Ascending aorta (tissue), 2 donors: ENCODE measurements around the gene ADRB2. TPM values are rescaled to one million over a fixed set of nuclear protein-coding genes. Genes with fewer than 3 reads are reported as not detected.

ENCODE experiments used
- DNase-seq, 2 donors: peaks; one replicate each; pipeline ENCODE4 v3.0.0-alpha.2; 2019; ENCODE audit warnings: low spot score in 2 of 2
- H3K27ac ChIP-seq, 2 donors: fragments of 200-600 bp; sonication (generic); one replicate each; pipeline ENCODE4 v1.5.1; 2016 to 2017; ENCODE audit warnings: mild to moderate bottlenecking in 1 of 2
- H3K27me3 ChIP-seq: fragments of 200-600 bp; sonication (generic); one replicate; pipeline ENCODE4 v1.5.1; 2017
- H3K36me3 ChIP-seq, 2 donors: fragments of 200-600 bp; sonication (generic); one replicate each; pipeline ENCODE4 v1.5.1; 2016
- H3K4me1 ChIP-seq, 2 donors: fragments of 200-600 bp; sonication (generic); one replicate each; pipeline ENCODE4 v1.5.1; 2016 to 2017; ENCODE audit warnings: mild to moderate bottlenecking in 1 of 2
- H3K4me3 ChIP-seq, 2 donors: fragments of 200-600 bp; sonication (generic); one replicate each; pipeline ENCODE4 v1.5.1; 2016 to 2017; ENCODE audit warnings: mild to moderate bottlenecking in 1 of 2
- H3K9me3 ChIP-seq, 2 donors: fragments of 200-600 bp; sonication (generic); one replicate each; pipeline ENCODE4 v1.5.1; 2016
- CTCF ChIP-seq, 3 experiments: fragments of 200-600 bp in 2 of 3; fragments of 450-650 bp in 1 of 3; sonication (generic) in 2 of 3; IDR thresholded peaks; one replicate each; pipeline ENCODE4 v1.5.1; 2016 to 2019; ENCODE audit warnings: antibody characterized with exemption in 3 of 3, mild to moderate bottlenecking in 1 of 3, moderate library complexity in 1 of 3
- intact Hi-C: fragments of 100-400 bp; cut with DNase I; formaldehyde crosslinking; loops from one replicate; pipeline ENCODE4 v1.15.1; 2023
- total RNA-seq: library from RNA; depleted of rRNA; stranded (reverse); fragments of >200 nt; gene quantifications from one replicate; pipeline ENCODE4 v1.1.0, GENCODE V29; 2016

ADRB2 gene
- 11.2 TPM for total RNA-seq

DNA sequence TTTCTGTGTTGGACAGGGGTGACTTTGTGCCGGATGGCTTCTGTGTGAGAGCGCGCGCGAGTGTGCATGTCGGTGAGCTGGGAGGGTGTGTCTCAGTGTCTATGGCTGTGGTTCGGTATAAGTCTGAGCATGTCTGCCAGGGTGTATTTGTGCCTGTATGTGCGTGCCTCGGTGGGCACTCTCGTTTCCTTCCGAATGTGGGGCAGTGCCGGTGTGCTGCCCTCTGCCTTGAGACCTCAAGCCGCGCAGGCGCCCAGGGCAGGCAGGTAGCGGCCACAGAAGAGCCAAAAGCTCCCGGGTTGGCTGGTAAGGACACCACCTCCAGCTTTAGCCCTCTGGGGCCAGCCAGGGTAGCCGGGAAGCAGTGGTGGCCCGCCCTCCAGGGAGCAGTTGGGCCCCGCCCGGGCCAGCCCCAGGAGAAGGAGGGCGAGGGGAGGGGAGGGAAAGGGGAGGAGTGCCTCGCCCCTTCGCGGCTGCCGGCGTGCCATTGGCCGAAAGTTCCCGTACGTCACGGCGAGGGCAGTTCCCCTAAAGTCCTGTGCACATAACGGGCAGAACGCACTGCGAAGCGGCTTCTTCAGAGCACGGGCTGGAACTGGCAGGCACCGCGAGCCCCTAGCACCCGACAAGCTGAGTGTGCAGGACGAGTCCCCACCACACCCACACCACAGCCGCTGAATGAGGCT is at the start of gene ADRB2:
Gene ADRB2 (plus strand): TSS at position 559 of the 686 bp plus-strand sequence. CDS start 221 bp downstream, outside the sequence.
- Histone ChIP-seq H3K27ac (peak within 1 kb of the TSS; percentile 77 to 85), H3K4me3 (peak within 1 kb of the TSS; percentile 59 to 71), H3K27me3 (no peaks in the 10 kb centered on the region), H3K36me3 (no peaks in the 10 kb centered on the region), H3K4me1 (peaks cover 0 to 11% of the 10 kb centered on the region in 2 donors), H3K9me3 (no peaks in the 10 kb centered on the region)
- peak; percentile 92 to 98 for DNase-seq
- TF ChIP-seq CTCF (IDR thresholded peaks at IDR 0.05) = no peak
- intact Hi-C loops = loop anchor here (1.0 to 5.0 kb wide), 6 partner anchors 76 to 444 kb away; partner anchors contain the start of gene FBXO38

DNA sequence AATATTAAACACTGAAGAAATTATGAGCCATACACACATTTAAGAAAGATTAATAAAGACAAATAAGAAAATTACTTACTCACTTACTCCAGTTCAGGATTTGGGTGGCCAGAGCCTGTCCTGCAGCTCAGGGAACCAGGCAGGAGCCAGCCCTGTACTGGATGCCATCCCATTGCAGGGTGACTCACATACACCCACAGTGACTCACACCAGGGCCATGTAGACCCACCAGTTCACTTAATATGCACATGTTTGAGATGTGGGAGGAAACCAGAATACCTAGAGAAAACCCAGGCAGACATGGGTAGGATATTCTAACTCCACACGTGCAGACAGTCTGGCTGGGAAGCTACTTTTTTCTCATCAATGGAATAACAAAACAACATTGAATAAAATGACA is 49.6 kb upstream of the ADRB2 start:
- H3K9me3 ChIP-seq = no peaks in the 10 kb centered on the region
- no peaks in the 10 kb centered on the region for H3K27me3 ChIP-seq
- no peak for TF ChIP-seq CTCF (IDR thresholded peaks at IDR 0.05)
- DNase-seq = peak in 1 of 2 donors; percentile 70
- no peaks in the 10 kb centered on the region for H3K4me1 ChIP-seq
- no peak overlapping the region for H3K27ac ChIP-seq
- no peak overlapping the region for H3K4me3 ChIP-seq
- intact Hi-C loops = no loop called here
- no peaks in the 10 kb centered on the region for H3K36me3 ChIP-seq

DNA sequence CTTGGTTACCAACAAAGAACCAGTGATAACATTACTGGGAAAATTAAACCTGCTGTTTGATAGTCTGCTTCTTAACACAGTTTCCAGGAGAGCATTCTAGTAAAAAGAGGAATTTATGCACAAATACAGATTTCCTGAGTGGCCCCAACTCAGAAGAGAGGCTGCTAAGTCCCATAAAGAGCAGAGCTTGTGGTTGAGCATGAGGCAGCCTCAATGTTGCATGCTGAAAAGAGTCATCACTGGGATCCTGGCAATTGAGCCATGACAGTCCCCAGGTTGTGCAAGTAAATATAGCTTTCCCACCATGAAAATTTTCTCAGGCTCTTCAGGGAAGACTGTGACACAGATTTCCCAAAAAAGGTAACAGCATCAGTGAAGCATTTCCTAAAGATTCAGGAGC is 47.5 kb upstream of the ADRB2 start:
- Histone ChIP-seq H3K9me3 (no peaks in the 10 kb centered on the region), H3K4me1 (no peaks in the 10 kb centered on the region), H3K4me3 (no peak overlapping the region), H3K36me3 (no peaks in the 10 kb centered on the region), H3K27ac (no peak overlapping the region), H3K27me3 (no peaks in the 10 kb centered on the region)
- DNase-seq = no peak
- intact Hi-C loops = no loop called here
- no peak for TF ChIP-seq CTCF (IDR thresholded peaks at IDR 0.05)

- H3K9me3 ChIP-seq = no peaks in the 10 kb centered on the region
- H3K36me3 ChIP-seq = no peaks in the 10 kb centered on the region
- TF ChIP-seq CTCF (IDR thresholded peaks at IDR 0.05) = no peak
- no peaks in the 10 kb centered on the region for H3K27me3 ChIP-seq
- no peaks in the 10 kb centered on the region for H3K4me1 ChIP-seq
- intact Hi-C loops = no loop called here
- no peak for DNase-seq
- H3K4me3 ChIP-seq = no peak overlapping the region
- no peak overlapping the region for H3K27ac ChIP-seq
Observed at GRCh38 chr5:148780711-148781110, 45.7 kb upstream of the ADRB2 start.

- no peak for TF ChIP-seq CTCF (IDR thresholded peaks at IDR 0.05)
- H3K9me3 ChIP-seq = no peaks in the 10 kb centered on the region
- intact Hi-C loops = no loop called here
- DNase-seq = no peak
- H3K4me1 ChIP-seq = no peaks in the 10 kb centered on the region
- H3K27ac ChIP-seq = no peak overlapping the region
- no peaks in the 10 kb centered on the region for H3K27me3 ChIP-seq
- no peak overlapping the region for H3K4me3 ChIP-seq
- no peaks in the 10 kb centered on the region for H3K36me3 ChIP-seq
Observed at GRCh38 chr5:148781766-148782165, 44.6 kb upstream of the ADRB2 start.
